ENCODE measurements around the gene ZKSCAN3. TPM values are rescaled to one million over a fixed set of nuclear protein-coding genes. Genes with fewer than 3 reads are reported as not detected.

The ZKSCAN3 gene
- total and polyA plus RNA-seq, 10 of the 15 experiments (the other 5 are each of a cell fraction or from before 2014, with no cell fraction given): 0.86 to 4.3 (median 3.1) TPM

DNA sequence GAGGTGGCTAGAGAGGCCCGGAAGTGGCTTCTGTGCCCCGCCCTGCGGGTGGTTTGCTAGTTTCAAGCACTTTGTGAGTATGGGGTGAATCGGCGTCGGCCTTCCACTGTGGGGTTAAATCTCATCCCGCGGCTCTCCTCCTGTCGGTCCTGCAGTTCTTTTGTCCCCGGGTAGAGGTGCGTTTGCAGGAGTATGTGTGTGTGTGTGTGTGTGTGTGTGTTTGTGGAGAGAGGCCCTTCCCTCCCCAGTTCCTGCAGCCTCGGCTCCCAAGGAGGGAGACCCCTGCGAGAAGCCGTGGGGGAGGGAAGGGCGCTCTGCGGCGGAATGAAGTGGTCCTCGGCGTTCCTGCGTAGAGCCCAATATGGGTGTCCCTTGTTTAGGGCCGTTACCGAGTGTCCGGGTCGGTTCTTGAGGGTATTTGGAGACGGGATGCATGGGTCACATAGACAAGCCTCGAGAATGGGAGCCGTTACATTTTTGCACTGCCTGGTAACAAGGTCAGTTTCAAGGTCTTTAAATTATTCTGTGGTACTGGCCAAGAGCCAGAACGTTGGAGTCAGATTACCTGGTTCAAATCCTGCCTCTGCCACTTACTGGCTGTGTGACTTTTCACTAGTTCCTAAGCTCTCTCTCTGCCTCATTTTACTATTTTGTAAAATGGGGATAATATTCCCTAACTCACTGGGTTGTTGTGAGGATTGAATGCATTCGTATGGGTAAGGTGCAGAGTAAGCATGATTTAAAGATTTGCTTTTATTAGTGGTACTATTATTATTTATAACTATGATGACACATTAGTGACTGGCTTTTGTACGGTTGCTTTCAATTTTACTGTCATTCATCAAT, at the start of gene ZKSCAN3 (continued):
- TF ChIP-seq, protein P1, sequence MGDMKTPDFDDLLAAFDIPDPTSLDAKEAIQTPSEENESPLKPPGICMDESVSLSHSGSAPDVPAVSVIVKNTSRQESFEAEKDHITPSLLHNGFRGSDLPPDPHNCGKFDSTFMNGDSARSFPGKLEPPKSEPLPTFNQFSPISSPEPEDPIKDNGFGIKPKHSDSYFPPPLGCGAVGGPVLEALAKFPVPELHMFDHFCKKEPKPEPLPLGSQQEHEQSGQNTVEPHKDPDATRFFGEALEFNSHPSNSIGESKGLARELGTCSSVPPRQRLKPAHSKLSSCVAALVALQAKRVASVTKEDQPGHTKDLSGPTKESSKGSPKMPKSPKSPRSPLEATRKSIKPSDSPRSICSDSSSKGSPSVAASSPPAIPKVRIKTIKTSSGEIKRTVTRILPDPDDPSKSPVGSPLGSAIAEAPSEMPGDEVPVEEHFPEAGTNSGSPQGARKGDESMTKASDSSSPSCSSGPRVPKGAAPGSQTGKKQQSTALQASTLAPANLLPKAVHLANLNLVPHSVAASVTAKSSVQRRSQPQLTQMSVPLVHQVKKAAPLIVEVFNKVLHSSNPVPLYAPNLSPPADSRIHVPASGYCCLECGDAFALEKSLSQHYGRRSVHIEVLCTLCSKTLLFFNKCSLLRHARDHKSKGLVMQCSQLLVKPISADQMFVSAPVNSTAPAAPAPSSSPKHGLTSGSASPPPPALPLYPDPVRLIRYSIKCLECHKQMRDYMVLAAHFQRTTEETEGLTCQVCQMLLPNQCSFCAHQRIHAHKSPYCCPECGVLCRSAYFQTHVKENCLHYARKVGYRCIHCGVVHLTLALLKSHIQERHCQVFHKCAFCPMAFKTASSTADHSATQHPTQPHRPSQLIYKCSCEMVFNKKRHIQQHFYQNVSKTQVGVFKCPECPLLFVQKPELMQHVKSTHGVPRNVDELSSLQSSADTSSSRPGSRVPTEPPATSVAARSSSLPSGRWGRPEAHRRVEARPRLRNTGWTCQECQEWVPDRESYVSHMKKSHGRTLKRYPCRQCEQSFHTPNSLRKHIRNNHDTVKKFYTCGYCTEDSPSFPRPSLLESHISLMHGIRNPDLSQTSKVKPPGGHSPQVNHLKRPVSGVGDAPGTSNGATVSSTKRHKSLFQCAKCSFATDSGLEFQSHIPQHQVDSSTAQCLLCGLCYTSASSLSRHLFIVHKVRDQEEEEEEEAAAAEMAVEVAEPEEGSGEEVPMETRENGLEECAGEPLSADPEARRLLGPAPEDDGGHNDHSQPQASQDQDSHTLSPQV (IDR thresholded peaks at IDR 0.05): no peak
- TF ChIP-seq SRF (IDR thresholded peaks at IDR 0.05; ENCODE audit: low read depth in 2 of 2, low read length in 2 of 2) (no peak), MEF2B (IDR thresholded peaks at IDR 0.05; ENCODE audit: partially characterized antibody, poor library complexity, severe bottlenecking) (no peak), NFXL1 (IDR thresholded peaks at IDR 0.05; ENCODE audit: borderline replicate concordance) (no peak), RAD21 (IDR thresholded peaks at IDR 0.05; ENCODE audit: insufficient read depth, low read depth, low read length) (peak; percentile 33; the same call in 1 of the 2 replicates), STAT1 (conservative IDR thresholded peaks at IDR 0.05) (no peak), ZNF384 (IDR thresholded peaks at IDR 0.05; ENCODE audit: borderline replicate concordance, low read depth, low read length) (no peak)
- TF ChIP-seq, protein P2, sequence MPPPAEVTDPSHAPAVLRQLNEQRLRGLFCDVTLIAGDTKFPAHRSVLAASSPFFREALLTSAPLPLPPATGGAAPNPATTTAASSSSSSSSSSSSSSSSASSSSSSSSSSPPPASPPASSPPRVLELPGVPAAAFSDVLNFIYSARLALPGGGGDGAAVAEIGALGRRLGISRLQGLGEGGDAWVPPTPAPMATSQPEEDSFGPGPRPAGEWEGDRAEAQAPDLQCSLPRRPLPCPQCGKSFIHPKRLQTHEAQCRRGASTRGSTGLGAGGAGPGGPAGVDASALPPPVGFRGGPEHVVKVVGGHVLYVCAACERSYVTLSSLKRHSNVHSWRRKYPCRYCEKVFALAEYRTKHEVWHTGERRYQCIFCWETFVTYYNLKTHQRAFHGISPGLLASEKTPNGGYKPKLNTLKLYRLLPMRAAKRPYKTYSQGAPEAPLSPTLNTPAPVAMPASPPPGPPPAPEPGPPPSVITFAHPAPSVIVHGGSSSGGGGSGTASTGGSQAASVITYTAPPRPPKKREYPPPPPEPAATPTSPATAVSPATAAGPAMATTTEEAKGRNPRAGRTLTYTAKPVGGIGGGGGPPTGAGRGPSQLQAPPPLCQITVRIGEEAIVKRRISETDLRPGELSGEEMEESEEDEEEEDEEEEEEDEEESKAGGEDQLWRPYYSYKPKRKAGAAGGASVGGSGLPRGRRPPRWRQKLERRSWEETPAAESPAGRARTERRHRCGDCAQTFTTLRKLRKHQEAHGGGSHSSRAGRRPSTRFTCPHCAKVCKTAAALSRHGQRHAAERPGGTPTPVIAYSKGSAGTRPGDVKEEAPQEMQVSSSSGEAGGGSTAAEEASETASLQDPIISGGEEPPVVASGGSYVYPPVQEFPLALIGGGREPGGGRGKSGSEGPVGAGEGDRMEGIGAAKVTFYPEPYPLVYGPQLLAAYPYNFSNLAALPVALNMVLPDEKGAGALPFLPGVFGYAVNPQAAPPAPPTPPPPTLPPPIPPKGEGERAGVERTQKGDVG (CRISPR knock-in tag; IDR thresholded peaks at IDR 0.05): no peak
- TF ChIP-seq, protein P3, sequence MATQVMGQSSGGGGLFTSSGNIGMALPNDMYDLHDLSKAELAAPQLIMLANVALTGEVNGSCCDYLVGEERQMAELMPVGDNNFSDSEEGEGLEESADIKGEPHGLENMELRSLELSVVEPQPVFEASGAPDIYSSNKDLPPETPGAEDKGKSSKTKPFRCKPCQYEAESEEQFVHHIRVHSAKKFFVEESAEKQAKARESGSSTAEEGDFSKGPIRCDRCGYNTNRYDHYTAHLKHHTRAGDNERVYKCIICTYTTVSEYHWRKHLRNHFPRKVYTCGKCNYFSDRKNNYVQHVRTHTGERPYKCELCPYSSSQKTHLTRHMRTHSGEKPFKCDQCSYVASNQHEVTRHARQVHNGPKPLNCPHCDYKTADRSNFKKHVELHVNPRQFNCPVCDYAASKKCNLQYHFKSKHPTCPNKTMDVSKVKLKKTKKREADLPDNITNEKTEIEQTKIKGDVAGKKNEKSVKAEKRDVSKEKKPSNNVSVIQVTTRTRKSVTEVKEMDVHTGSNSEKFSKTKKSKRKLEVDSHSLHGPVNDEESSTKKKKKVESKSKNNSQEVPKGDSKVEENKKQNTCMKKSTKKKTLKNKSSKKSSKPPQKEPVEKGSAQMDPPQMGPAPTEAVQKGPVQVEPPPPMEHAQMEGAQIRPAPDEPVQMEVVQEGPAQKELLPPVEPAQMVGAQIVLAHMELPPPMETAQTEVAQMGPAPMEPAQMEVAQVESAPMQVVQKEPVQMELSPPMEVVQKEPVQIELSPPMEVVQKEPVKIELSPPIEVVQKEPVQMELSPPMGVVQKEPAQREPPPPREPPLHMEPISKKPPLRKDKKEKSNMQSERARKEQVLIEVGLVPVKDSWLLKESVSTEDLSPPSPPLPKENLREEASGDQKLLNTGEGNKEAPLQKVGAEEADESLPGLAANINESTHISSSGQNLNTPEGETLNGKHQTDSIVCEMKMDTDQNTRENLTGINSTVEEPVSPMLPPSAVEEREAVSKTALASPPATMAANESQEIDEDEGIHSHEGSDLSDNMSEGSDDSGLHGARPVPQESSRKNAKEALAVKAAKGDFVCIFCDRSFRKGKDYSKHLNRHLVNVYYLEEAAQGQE (IDR thresholded peaks at IDR 0.05; ENCODE audit: low read depth, low read length): no peak
- TF ChIP-seq, protein P4, sequence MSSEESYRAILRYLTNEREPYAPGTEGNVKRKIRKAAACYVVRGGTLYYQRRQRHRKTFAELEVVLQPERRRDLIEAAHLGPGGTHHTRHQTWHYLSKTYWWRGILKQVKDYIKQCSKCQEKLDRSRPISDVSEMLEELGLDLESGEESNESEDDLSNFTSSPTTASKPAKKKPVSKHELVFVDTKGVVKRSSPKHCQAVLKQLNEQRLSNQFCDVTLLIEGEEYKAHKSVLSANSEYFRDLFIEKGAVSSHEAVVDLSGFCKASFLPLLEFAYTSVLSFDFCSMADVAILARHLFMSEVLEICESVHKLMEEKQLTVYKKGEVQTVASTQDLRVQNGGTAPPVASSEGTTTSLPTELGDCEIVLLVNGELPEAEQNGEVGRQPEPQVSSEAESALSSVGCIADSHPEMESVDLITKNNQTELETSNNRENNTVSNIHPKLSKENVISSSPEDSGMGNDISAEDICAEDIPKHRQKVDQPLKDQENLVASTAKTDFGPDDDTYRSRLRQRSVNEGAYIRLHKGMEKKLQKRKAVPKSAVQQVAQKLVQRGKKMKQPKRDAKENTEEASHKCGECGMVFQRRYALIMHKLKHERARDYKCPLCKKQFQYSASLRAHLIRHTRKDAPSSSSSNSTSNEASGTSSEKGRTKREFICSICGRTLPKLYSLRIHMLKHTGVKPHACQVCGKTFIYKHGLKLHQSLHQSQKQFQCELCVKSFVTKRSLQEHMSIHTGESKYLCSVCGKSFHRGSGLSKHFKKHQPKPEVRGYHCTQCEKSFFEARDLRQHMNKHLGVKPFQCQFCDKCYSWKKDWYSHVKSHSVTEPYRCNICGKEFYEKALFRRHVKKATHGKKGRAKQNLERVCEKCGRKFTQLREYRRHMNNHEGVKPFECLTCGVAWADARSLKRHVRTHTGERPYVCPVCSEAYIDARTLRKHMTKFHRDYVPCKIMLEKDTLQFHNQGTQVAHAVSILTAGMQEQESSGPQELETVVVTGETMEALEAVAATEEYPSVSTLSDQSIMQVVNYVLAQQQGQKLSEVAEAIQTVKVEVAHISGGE (CRISPR knock-in tag; IDR thresholded peaks at IDR 0.05): no peak

Measured in GM12878 (cell line).